ENCODE data around the gene KCNT2. TPM values are rescaled to one million over a fixed set of nuclear protein-coding genes. Genes with fewer than 3 reads are reported as not detected.

The KCNT2 gene
- total and polyA plus RNA-seq, 2 experiments from 2014 or later, result 1.2 to 8.8 TPM

GRCh38 chr1:196373798-196374197 lies 234.4 kb downstream of the KCNT2 start:
- Histone ChIP-seq H3K4me3 (no peak overlapping the region), H3K27ac (no peak overlapping the region), H3K4me1 (ENCODE audit: insufficient read depth) (no peaks in the 10 kb centered on the region), H3K36me3 (replicated peaks; ENCODE audit: insufficient read depth, low read depth) (no peaks in the 10 kb centered on the region), H3K9me2 (replicated peaks; ENCODE audit: insufficient read depth) (no peaks in the 10 kb centered on the region), H3K4me2 (no peak overlapping the region), H3K79me2 (no peaks in the 10 kb centered on the region), H4K20me1 (ENCODE audit: insufficient read depth, poor library complexity, severe bottlenecking) (no peaks in the 10 kb centered on the region), H2AFZ (no peak overlapping the region), H3K27me3 (no peaks in the 10 kb centered on the region), H3K9me3 (ENCODE audit: low read depth) (no peaks in the 10 kb centered on the region)
- 65% methylated on average over 1 of the region's 1 CpG for WGBS (ENCODE audit: low lambda C conversion rate, missing lambda C conversion rate)
- no peak for DNase-seq (ENCODE audit: low spot score)
- TF ChIP-seq EZH2phosphoT487 (IDR thresholded peaks at IDR 0.05; ENCODE audit: low read depth, severe bottlenecking, unreplicated experiment), result no peak
- TF ChIP-seq CTCF (IDR thresholded peaks at IDR 0.05; ENCODE audit: poor library complexity), result no peak
- no peak for TF ChIP-seq EZH2 (IDR thresholded peaks at IDR 0.05; ENCODE audit: borderline replicate concordance)

- no peaks in the 10 kb centered on the region for H3K27me3 ChIP-seq
- no peaks in the 10 kb centered on the region for H3K9me2 ChIP-seq (replicated peaks; ENCODE audit: insufficient read depth)
- peak; percentile 61 for TF ChIP-seq CTCF (IDR thresholded peaks at IDR 0.05; ENCODE audit: poor library complexity)
- no peak for TF ChIP-seq EZH2 (IDR thresholded peaks at IDR 0.05; ENCODE audit: borderline replicate concordance)
- no peak overlapping the region for H3K4me2 ChIP-seq
- H3K4me3 ChIP-seq, result no peak overlapping the region
- H4K20me1 ChIP-seq (ENCODE audit: insufficient read depth, poor library complexity, severe bottlenecking), result no peaks in the 10 kb centered on the region
- peak; percentile 46 for DNase-seq (ENCODE audit: low spot score)
- no peaks in the 10 kb centered on the region for H3K36me3 ChIP-seq (replicated peaks; ENCODE audit: insufficient read depth, low read depth)
- H2AFZ ChIP-seq, result no peak overlapping the region
- 51% methylated on average over 2 of the region's 2 CpGs for WGBS (ENCODE audit: low lambda C conversion rate, missing lambda C conversion rate)
- no peaks in the 10 kb centered on the region for H3K4me1 ChIP-seq (ENCODE audit: insufficient read depth)
- no peak overlapping the region for H3K27ac ChIP-seq
- H3K9me3 ChIP-seq (ENCODE audit: low read depth), result no peaks in the 10 kb centered on the region
- no peaks in the 10 kb centered on the region for H3K79me2 ChIP-seq
Measured at GRCh38 chr1:196372896-196373536, 235.2 kb downstream of the KCNT2 start.

DNA sequence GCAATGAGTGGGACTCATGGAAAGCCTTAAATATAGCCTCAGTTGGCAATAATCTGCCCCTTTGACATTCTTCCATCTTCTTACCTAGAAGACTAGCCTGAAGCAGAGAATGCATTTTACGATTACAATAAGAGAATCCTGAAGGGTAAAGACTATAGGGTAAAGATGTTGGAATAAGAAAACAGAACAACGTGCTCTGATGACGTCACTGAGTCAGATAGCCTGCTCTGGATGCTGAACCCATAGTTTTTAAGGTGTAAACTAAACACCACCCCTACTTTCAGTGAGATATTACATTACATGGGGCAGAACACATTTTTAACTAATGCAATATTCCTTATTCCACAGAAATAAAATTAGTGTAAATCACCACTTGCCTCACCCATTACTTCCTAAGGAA lies 240.4 kb downstream of the KCNT2 start:
- WGBS (ENCODE audit: low lambda C conversion rate, missing lambda C conversion rate), result 99% methylated on average over 3 of the region's 3 CpGs
- no peak for TF ChIP-seq EZH2 (IDR thresholded peaks at IDR 0.05; ENCODE audit: borderline replicate concordance)
- no peak for TF ChIP-seq EZH2phosphoT487 (IDR thresholded peaks at IDR 0.05; ENCODE audit: low read depth, severe bottlenecking, unreplicated experiment)
- no peak for TF ChIP-seq CTCF (IDR thresholded peaks at IDR 0.05; ENCODE audit: poor library complexity)
- H3K36me3 ChIP-seq (replicated peaks; ENCODE audit: insufficient read depth, low read depth), result no peaks in the 10 kb centered on the region
- no peak overlapping the region for H3K4me2 ChIP-seq
- no peak overlapping the region for H3K27ac ChIP-seq
- no peaks in the 10 kb centered on the region for H4K20me1 ChIP-seq (ENCODE audit: insufficient read depth, poor library complexity, severe bottlenecking)
- H3K9me3 ChIP-seq (ENCODE audit: low read depth), result no peaks in the 10 kb centered on the region
- DNase-seq (ENCODE audit: low spot score), result no peak
- no peaks in the 10 kb centered on the region for H3K27me3 ChIP-seq
- H3K79me2 ChIP-seq, result no peaks in the 10 kb centered on the region
- no peaks in the 10 kb centered on the region for H3K9me2 ChIP-seq (replicated peaks; ENCODE audit: insufficient read depth)
- H3K4me3 ChIP-seq, result no peak overlapping the region
- no peaks in the 10 kb centered on the region for H3K4me1 ChIP-seq (ENCODE audit: insufficient read depth)
- H2AFZ ChIP-seq, result no peak overlapping the region
